Heart right ventricle (tissue), 16 donors: ENCODE data around the gene SRSF4. TPM values are rescaled to one million over a fixed set of nuclear protein-coding genes. Genes with fewer than 3 reads are reported as not detected.

Experiments used
- ATAC-seq, 8 donors: fragments of 200-7000 bp; cut with Tn5 transposase; one replicate each; pipeline ENCODE4 v1.9.1; 2020; ENCODE audit warnings: mild to moderate bottlenecking in 8 of 8, moderate library complexity in 8 of 8, moderate number of reproducible peaks in 1 of 8
- DNase-seq, 2 donors: peaks; one replicate each; pipeline ENCODE4 v3.0.0-alpha.2; 2020
- H3K27ac ChIP-seq, 10 donors: fragments of 200-600 bp; sonication (generic) in 2 of 10; one replicate each; pipeline versions ENCODE4 v1.5.0 to v1.8.0; 2020 to 2022; ENCODE audit warnings: mild to moderate bottlenecking in 3 of 10
- H3K27me3 ChIP-seq, 7 donors: fragments of 200-600 bp; one replicate each; pipeline ENCODE4 v1.8.0; 2021 to 2022; ENCODE audit warnings: mild to moderate bottlenecking in 2 of 7
- H3K36me3 ChIP-seq, 9 donors: fragments of 200-600 bp; sonication (generic) in 1 of 9; one replicate each; pipeline versions ENCODE4 v1.5.0 to v1.8.0; 2020 to 2022; ENCODE audit warnings: mild to moderate bottlenecking in 2 of 9
- H3K4me1 ChIP-seq, 9 donors: fragments of 200-600 bp; sonication (generic) in 1 of 9; one replicate each; pipeline versions ENCODE4 v1.5.0 to v1.8.0; 2020 to 2022; ENCODE audit warnings: mild to moderate bottlenecking in 4 of 9
- H3K4me3 ChIP-seq, 10 donors: fragments of 200-600 bp; sonication (generic) in 2 of 10; one replicate each; pipeline versions ENCODE4 v1.5.0 to v1.8.0; 2020 to 2022; ENCODE audit warnings: mild to moderate bottlenecking in 7 of 10, moderate library complexity in 2 of 10
- H3K9me3 ChIP-seq, 11 donors: fragments of 200-600 bp in 10 of 11; sonication (generic) in 2 of 11; one replicate each; pipeline versions ENCODE4 v1.5.0 to v1.8.0; 2013 to 2022; ENCODE audit warnings: mild to moderate bottlenecking in 2 of 11, control low read depth in 1 of 11, moderate library complexity in 1 of 11
- CTCF ChIP-seq, 9 donors: fragments of 200-600 bp; sonication (generic) in 2 of 9; IDR thresholded peaks; one replicate each; pipeline versions ENCODE4 v1.5.0 to v1.8.0; 2021 to 2022; ENCODE audit warnings: antibody characterized with exemption in 9 of 9, mild to moderate bottlenecking in 5 of 9, moderate library complexity in 1 of 9
- WGBS, 2 donors: extraction: QIAGEN DNeasy Blood & Tissue Kit; methylation state at CpG; one replicate each; pipeline ENCODE4 v1.1.7; 2013; ENCODE audit warnings: inconsistent platforms in 1 of 2; 5-methylcytosine and 5-hydroxymethylcytosine counted together
- intact Hi-C, 10 donors: fragments of 100-400 bp; cut with DNase I; formaldehyde crosslinking; loops; one replicate each; pipeline versions ENCODE4 v1.11.1 to v1.14.2; 2022
- polyA plus RNA-seq, 2 donors: library from polyadenylated mRNA; stranded (reverse); fragments of 200-250 nt; gene quantifications; one replicate each; pipeline ENCODE4 v1.2.3, GENCODE V29; 2013
- total RNA-seq, 10 donors: library from RNA; stranded (reverse); fragmentation: NEBNext Ultra II Directional in 3 of 10; extraction: Animal tissue kit (Norgen Biotek cat#: 25700) in 3 of 10; gene quantifications; one replicate each; pipeline versions ENCODE4 v1.2.1 to v1.2.4, GENCODE V29; 2021 to 2023
- donor health status: Arrhythmogenic right ventricular cardiomyopathy.
- donor health status: ischemic (EF 13 %, LVEDD 7.1; RV severe dilation, severe dysfunction).
- donor health status: healthy with polysubstance abuse.
- donor health status: DM: no; HTN: yes; CAD: no.
- donor health status: DM: no; HTN: no; CAD: no.
- donor health status: ischemic (EF 25% LVEDD 6.9; RV normal size, moderate dysfunction).
- donor health status: ischemic (EF 25% LVEDD 5.7; RV mildly dilated, moderate dysfunction).
- donor health status: healthy.
- donor health status: DM: yes; HTN: yes; CAD: no.
- donor health status: Ischemic cardiomyopathy.
- donor health status: ischemic (EF 35%, LVEDD 5.7; RV mildly dilated, moderate dysfunction).
- donor health status: nonischemic (EF 11% LVEDD 7.7; RV severe dilation, severe dysfunction).
- donor health status: DM: yes; HTN: yes; CAD: no.
- donor health status: PGD.
- donor health status: ischemic (EF 29% LVEDD 5.4; RV normal size, mild dysfunction).
- donor health status: nonischemic (EF 23%, LVEDD 6.1; RV moderate dilation, normal function).

Gene SRSF4
- total and polyA plus RNA-seq, 12 donors: 40.8 to 67.8 (median 49.0) TPM

GRCh38 chr1:29200906-29201594 lies 19.4 kb upstream of the SRSF4 start:
- DNase-seq (no peak), ATAC-seq (no peak)
- Histone ChIP-seq H3K36me3 (peaks cover 0 to 92% (median 18%) of the 10 kb centered on the region in 9 donors), H3K9me3 (no peaks in the 10 kb centered on the region), H3K4me3 (no peak overlapping the region), H3K27me3 (no peaks in the 10 kb centered on the region), H3K27ac (peak overlapping the region in 1 of 10 donors; percentile 83), H3K4me1 (peaks cover 3 to 16% (median 11%) of the 10 kb centered on the region in 9 donors)
- WGBS, 2 donors: 95 to 99% methylated on average over 5 of the region's 5 CpGs
- intact Hi-C loops: loop anchor here (5.0 to 10.0 kb wide), 10 partner anchors 156 to 419 kb away; no protein-coding TSS in a partner anchor
- no peak for TF ChIP-seq CTCF (IDR thresholded peaks at IDR 0.05)

GRCh38 chr1:29197993-29198392 lies 16.3 kb upstream of the SRSF4 start:
- no peaks in the 10 kb centered on the region for H3K27me3 ChIP-seq
- H3K4me1 ChIP-seq: peaks cover 3 to 15% (median 11%) of the 10 kb centered on the region in 9 donors
- no peak overlapping the region for H3K27ac ChIP-seq
- no peak for ATAC-seq
- H3K9me3 ChIP-seq: no peaks in the 10 kb centered on the region
- no peak for TF ChIP-seq CTCF (IDR thresholded peaks at IDR 0.05)
- no peak overlapping the region for H3K4me3 ChIP-seq
- H3K36me3 ChIP-seq: peaks cover 0 to 93% (median 11%) of the 10 kb centered on the region in 9 donors
- intact Hi-C loops: loop anchor here in 1 of 10 donors (10.0 kb wide), 1 partner anchor 403 kb away; no protein-coding TSS in a partner anchor
- no peak for DNase-seq
- 91 to 97% methylated on average over 12 of the region's 12 CpGs for WGBS, 2 donors

- Histone ChIP-seq H3K36me3 (peaks cover 0 to 97% (median 11%) of the 10 kb centered on the region in 9 donors), H3K9me3 (no peaks in the 10 kb centered on the region), H3K27ac (no peak overlapping the region), H3K4me3 (no peak overlapping the region), H3K4me1 (peaks cover 3 to 11% (median 8%) of the 10 kb centered on the region in 9 donors), H3K27me3 (no peaks in the 10 kb centered on the region)
- DNase-seq (no peak), ATAC-seq (peak in 5 of 8 donors; percentile 50 to 70 (median 52))
- intact Hi-C loops: loop anchor here in 1 of 10 donors (10.0 kb wide), 1 partner anchor 403 kb away; no protein-coding TSS in a partner anchor
- peak in 7 of 9 donors; percentile 20 to 52 (median 43) for TF ChIP-seq CTCF (IDR thresholded peaks at IDR 0.05)
- 78 to 82% methylated on average over 2 of the region's 2 CpGs for WGBS, 2 donors
Observed at GRCh38 chr1:29197590-29197924, 15.9 kb upstream of the SRSF4 start.

- TF ChIP-seq CTCF (IDR thresholded peaks at IDR 0.05): no peak
- Histone ChIP-seq H3K36me3 (peaks cover 0 to 100% (median 11%) of the 10 kb centered on the region in 9 donors), H3K4me1 (peaks cover 0 to 6% (median 3%) of the 10 kb centered on the region in 9 donors), H3K27ac (no peak overlapping the region), H3K4me3 (no peak overlapping the region), H3K9me3 (no peaks in the 10 kb centered on the region), H3K27me3 (no peaks in the 10 kb centered on the region)
- intact Hi-C loops: loop anchor here in 1 of 10 donors (10.0 kb wide), 1 partner anchor 402 kb away; no protein-coding TSS in a partner anchor
- WGBS, 2 donors: 71 to 74% methylated on average over 7 of the region's 7 CpGs
- DNase-seq (no peak), ATAC-seq (no peak)
Observed at GRCh38 chr1:29196863-29197589, 15.3 kb upstream of the SRSF4 start.
